SH-SY5Y (cell line): ENCODE data around the gene DSG4.

ENCODE experiments used
- GATA2 ChIP-seq: IDR thresholded peaks from 2 replicates; pipeline ENCODE4 v1.6.1; 2011; ENCODE audit warnings: mild to moderate bottlenecking, low read depth, low read length
- GATA3 ChIP-seq: IDR thresholded peaks from 2 replicates; pipeline ENCODE4 v1.6.1; 2011; ENCODE audit warnings: low read depth, mild to moderate bottlenecking, low read length, moderate library complexity

DNA sequence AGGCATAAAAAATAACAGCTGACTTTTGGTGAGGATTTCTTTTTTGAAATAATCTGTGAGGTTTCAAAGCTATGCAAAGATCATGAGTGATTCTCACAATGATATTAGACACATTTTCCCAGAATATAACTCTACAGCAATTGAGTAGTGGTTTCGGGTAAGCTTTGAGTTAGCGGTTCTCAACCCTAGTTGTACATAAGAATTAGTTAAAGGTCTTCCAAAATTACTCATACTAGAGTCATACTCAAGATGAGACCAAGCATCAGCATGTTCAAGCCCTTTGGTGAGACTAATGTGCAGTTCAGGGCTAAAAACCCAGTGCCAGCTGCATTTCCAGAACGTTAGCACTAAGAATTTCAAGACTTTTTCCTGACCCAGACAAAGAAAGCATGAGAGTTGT lies 31.1 kb downstream of the DSG4 start:
- TF ChIP-seq GATA3 (no peak), GATA2 (no peak)
